ENCODE measurements around the gene GPX6.
"Not testable (repeated sequence)": the region's sequence is repeated elsewhere in the genome, so short reads cannot be mapped to it uniquely, and the experiment has no call there.

Gene GPX6

DNA sequence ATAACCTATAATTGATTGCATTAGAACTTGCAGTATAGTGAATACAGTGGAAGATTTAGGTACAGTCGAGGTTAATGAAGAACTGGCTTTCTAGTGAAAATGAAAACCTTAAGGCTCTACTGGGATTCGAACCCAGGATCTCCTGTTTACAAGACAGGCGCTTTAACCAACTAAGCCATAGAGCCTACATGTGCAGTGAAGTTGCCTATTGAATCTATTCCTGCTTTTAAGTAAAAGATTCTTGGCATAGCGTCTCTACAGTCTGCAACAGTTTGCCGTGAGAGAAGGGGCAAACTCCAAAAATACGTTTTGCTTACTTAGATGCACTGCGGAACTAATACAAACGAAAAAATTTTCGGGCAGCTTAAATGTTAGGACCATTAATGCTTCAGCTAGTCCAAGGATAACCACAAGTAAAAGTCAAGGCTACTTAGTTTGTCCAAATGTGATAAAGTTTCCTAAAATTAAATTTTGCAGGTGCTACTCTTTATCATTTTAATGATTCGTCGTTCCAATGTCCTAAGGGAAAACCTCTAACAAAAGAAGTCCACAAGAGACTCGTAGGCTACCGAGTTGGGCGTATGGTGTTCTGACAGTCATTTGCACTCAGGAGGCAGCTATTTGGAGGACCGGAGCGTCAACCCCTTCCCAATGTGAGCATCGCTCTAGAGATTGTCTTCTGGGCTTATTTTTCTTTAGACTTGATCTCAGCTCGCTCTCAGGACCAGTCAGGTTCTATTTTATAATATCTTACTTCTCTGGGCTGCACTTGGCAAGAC lies 41.0 kb downstream of the GPX6 start:
- no peak for DNase-seq

DNA sequence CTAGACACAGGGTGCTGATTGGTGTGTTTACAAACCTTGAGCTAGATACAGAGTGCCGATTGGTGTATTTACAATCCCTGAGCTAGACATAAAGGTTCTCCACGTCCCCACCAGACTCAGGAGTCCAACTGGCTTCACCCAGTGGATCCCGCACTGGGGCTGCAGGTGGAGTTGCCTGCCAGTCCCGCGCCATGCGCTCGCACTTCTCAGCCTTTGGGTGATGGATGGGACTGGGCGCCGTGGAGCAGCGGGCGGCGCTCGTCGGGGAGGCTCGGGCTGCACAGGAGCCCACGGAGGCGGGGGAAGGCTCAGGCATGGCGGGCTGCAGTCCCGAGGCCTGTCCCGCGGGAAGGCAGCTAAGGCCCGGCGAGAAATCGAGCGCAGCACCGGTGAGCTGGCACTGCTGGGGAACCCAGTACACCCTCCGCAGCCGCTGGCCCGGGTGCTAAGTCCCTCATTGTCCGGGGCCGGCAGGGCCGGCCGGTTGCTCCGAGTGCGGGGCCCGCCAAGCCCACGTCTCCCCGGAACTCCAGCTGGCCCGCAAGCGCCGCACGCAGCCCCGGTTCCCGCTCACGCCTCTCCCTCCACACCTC lies 46.3 kb downstream of the GPX6 start:
- DNase-seq, result not testable (repeated sequence)

DNA sequence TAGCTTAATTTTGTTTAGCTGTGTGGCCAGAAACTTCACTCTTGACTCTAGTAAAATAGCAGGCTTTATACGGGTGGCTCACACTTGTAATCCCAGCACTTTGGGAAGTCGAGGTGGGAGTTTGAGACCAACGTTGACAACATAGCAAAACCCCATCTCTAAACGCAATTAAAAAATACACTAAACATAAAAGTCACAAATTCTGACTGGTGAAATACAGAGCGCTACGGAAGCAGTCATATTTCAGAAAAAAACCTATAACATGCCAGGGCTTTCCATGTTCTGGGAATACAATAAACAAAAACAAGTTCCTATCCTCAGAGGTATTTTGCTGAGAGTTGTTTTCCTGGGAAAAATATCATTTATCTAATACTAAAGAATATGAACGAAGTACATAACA lies 47.5 kb downstream of the GPX6 start:
- no peak for DNase-seq

DNA sequence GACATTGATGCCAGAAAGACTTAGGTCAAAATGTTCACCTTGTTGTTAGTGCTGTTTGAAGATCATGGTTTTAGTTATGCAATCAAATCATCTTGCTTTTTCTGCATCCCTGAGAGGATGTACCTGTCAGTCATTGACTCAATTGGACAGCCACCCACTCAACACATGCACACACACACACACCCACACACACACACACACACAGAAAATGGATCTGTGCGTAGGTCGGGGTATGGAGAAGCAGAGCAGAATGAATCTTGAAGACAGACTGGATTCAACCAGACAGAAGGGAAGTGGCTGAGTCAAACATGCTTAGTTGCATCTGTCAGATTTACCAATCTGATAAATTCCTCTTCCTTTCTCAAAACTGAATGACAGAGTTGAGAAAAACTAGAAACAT lies 53.2 kb downstream of the GPX6 start:
- no peak for DNase-seq

GRCh38 chr6:28458568-28458967 lies 57.0 kb downstream of the GPX6 start:
- DNase-seq, result no peak

Data from SIG-M5 (cell line).